Upper lobe of right lung (tissue), 1 donor: ENCODE results near the gene MMP19. TPM values are rescaled to one million over a fixed set of nuclear protein-coding genes. Genes with fewer than 3 reads are reported as not detected.

Experiments used
- ATAC-seq: fragments of 200-7000 bp; cut with Tn5 transposase; one replicate; pipeline ENCODE4 v1.9.1; 2020; ENCODE audit warnings: mild to moderate bottlenecking, moderate library complexity
- DNase-seq: peaks from one replicate; pipeline ENCODE4 v3.0.0-alpha.2; 2020
- H3K27ac ChIP-seq: fragments of 200-600 bp; one replicate; pipeline ENCODE4 v1.8.0; 2022
- H3K27me3 ChIP-seq: fragments of 200-600 bp; one replicate; pipeline ENCODE4 v1.8.0; 2022; ENCODE audit warnings: mild to moderate bottlenecking
- H3K36me3 ChIP-seq: fragments of 200-600 bp; one replicate; pipeline ENCODE4 v1.8.0; 2022
- H3K4me1 ChIP-seq: fragments of 200-600 bp; one replicate; pipeline ENCODE4 v1.8.0; 2022
- H3K4me3 ChIP-seq: fragments of 200-600 bp; one replicate; pipeline ENCODE4 v1.8.0; 2022; ENCODE audit warnings: mild to moderate bottlenecking
- H3K9me3 ChIP-seq: fragments of 200-600 bp; one replicate; pipeline ENCODE4 v1.8.0; 2022
- intact Hi-C: fragments of 100-400 bp; cut with DNase I; formaldehyde crosslinking; loops from one replicate; pipeline ENCODE4 v1.11.0; 2022
- total RNA-seq: library from RNA; stranded (reverse); fragmentation: NEBNext Ultra II Directional; extraction: Animal tissue kit (Norgen Biotek cat#: 25700); gene quantifications from one replicate; pipeline ENCODE4 v1.2.1, GENCODE V29; 2021
- TF ChIP-seq, protein P1 (sequence below): fragments of 200-600 bp; IDR thresholded peaks from one replicate; pipeline ENCODE4 v1.8.0; 2022; ENCODE audit warnings: antibody characterized with exemption
- donor health status: DM: no; HTN: yes; CAD: no; lungs with severe emphysema.

MMP19 gene
- total RNA-seq, 1 donor from 2014 or later = 30.2 TPM

DNA sequence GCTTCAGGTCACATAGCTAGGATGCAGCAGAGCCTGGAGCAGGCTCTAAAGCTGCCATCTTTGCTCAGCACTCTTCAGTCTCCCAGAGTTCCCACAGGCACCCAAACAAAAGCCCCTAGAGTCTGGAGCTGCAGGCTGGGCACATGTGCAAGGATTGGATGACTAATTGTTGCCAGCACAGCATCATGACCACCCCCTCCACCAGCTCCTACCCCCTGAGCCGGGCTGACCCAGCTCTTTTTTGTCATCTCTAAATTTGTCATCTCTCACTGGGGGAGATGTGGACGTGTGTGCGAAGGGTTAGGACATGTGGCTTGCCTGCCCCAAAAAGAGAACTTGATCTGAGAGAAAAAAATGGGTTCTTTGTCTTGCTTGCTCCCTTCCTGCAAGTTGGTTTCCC is 4.3 kb upstream of the MMP19 start:
- peaks cover 9% of the 10 kb centered on the region for H3K4me1 ChIP-seq
- intact Hi-C loops = no loop called here
- H3K36me3 ChIP-seq = no peaks in the 10 kb centered on the region
- TF ChIP-seq, protein P1, sequence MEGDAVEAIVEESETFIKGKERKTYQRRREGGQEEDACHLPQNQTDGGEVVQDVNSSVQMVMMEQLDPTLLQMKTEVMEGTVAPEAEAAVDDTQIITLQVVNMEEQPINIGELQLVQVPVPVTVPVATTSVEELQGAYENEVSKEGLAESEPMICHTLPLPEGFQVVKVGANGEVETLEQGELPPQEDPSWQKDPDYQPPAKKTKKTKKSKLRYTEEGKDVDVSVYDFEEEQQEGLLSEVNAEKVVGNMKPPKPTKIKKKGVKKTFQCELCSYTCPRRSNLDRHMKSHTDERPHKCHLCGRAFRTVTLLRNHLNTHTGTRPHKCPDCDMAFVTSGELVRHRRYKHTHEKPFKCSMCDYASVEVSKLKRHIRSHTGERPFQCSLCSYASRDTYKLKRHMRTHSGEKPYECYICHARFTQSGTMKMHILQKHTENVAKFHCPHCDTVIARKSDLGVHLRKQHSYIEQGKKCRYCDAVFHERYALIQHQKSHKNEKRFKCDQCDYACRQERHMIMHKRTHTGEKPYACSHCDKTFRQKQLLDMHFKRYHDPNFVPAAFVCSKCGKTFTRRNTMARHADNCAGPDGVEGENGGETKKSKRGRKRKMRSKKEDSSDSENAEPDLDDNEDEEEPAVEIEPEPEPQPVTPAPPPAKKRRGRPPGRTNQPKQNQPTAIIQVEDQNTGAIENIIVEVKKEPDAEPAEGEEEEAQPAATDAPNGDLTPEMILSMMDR = no peak
- peak overlapping the region; percentile 87 for H3K27ac ChIP-seq
- no peak overlapping the region for H3K4me3 ChIP-seq
- H3K27me3 ChIP-seq = no peaks in the 10 kb centered on the region
- H3K9me3 ChIP-seq = no peaks in the 10 kb centered on the region
- DNase-seq = no peak
- peak; percentile 61 for ATAC-seq

DNA sequence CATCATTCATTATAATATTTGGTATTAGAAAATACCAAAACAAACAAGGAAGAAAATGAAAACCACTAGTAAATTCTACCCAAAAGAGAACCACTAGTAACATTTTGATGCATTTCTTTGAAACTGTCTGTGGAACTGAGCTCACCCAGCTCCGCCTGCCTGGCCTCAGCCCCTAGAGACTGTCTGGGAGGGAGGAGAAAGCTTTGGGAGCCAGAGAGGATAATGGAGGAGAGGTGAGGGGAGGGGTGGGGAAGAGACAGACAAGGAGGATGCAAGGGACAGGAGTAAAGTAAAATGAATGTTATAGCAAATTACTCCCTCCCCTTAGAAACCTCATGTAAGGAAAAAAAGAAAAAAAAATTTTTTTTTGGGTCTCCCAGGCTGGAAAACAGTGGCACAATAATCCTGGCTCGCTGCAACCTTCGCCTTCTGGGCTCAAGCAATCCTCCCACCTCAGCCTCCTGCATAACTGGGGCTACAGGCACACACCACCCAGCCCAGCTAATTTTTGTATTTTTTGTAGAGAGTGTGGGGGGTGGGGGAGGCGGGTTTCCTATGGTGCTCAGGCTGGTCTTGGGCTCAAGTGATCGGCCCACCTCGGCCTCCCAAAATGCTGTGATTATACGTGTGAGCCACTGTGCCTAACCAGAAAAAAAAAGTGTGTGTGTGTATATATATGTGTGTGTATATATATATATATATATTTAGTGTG is 3.2 kb upstream of the MMP19 start:
- no peak for DNase-seq

DNA sequence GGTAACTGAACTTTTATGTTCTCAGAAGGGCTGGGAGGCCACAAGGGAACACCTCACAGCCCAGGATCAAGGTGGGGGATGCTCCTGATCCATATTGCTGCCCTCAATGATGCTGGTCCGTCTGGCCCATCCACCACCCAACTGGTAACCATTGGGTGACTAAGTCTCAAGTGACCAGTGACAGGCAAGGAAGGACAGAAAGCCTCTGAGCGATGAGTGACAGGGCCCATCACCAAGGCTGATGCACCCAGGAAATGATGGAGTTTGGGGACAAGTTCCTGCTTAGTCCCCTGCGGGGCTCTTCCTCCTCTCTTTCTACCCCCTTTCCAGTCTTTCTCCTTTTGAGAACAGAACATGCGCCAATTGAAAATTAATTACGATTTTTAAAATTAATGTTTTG is 2.6 kb upstream of the MMP19 start:
- TF ChIP-seq, protein P1 = no peak
- H3K27ac ChIP-seq = no peak overlapping the region
- intact Hi-C loops = no loop called here
- peaks cover 9% of the 10 kb centered on the region for H3K4me1 ChIP-seq
- H3K36me3 ChIP-seq = no peaks in the 10 kb centered on the region
- no peaks in the 10 kb centered on the region for H3K27me3 ChIP-seq
- H3K4me3 ChIP-seq = no peak overlapping the region
- DNase-seq (no peak), ATAC-seq (no peak)
- H3K9me3 ChIP-seq = no peaks in the 10 kb centered on the region

More for the DNA sequence above, 3.2 kb upstream of the MMP19 start:
- intact Hi-C loops = no loop called here
- Histone ChIP-seq H3K9me3 (no peaks in the 10 kb centered on the region), H3K36me3 (no peaks in the 10 kb centered on the region), H3K4me1 (peaks cover 9% of the 10 kb centered on the region), H3K4me3 (no peak overlapping the region), H3K27me3 (no peaks in the 10 kb centered on the region), H3K27ac (no peak overlapping the region)
- ATAC-seq = no peak
- TF ChIP-seq, protein P1 = no peak

DNA sequence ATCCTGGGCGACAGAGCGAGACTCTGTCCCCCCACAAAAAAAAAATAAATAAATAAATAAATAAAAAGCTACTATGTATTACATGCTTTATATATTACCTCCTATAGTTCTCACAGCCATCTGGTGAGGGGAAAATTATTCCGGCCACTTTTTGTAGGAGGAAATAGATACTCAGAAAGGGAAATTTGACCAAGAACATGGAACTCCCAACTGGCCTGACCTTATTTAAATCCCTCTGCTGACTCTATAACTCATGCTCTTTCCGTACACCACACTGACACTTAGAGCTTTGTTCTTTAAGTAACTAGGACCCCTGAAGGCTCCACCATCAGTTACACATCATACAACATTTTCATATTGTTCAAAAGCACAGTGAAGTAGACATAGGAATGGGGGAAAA is 2.2 kb upstream of the MMP19 start:
- TF ChIP-seq, protein P1 = no peak
- H3K27ac ChIP-seq = no peak overlapping the region
- no peaks in the 10 kb centered on the region for H3K27me3 ChIP-seq
- intact Hi-C loops = no loop called here
- H3K4me3 ChIP-seq = no peak overlapping the region
- H3K4me1 ChIP-seq = peaks cover 9% of the 10 kb centered on the region
- H3K9me3 ChIP-seq = no peaks in the 10 kb centered on the region
- DNase-seq (no peak), ATAC-seq (no peak)
- no peaks in the 10 kb centered on the region for H3K36me3 ChIP-seq

DNA sequence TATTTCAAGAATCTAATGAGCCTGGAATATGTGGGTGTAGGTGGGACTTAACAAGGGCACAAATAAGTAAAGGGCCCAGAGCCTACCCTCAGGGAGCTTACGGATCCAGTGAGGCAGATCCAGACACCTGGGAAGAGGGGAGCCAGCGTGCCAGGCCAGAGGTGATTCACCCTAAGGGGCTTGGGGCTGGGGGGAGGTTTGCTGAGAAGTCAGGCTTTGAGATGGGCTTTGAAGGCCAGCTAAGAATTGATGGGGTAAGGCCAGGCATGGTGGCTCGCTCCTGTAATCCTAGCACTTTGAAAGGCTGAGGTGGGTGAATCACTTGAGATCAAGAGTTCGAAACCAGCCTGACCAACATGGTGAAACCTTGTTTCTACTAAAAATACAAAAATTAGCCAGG is 695 bp upstream of the MMP19 start:
- Histone ChIP-seq H3K9me3 (no peaks in the 10 kb centered on the region), H3K27ac (no peak overlapping the region), H3K4me1 (peaks cover 6% of the 10 kb centered on the region), H3K4me3 (no peak overlapping the region), H3K27me3 (no peaks in the 10 kb centered on the region), H3K36me3 (no peaks in the 10 kb centered on the region)
- ATAC-seq (no peak), DNase-seq (no peak)
- TF ChIP-seq, protein P1 = no peak
- intact Hi-C loops = no loop called here
